DOHH2 (cell line): ENCODE data around the gene ZFAND4.

Experiments used
- H3F3A ChIP-seq: fragments of 200-600 bp; sonication (generic), shearing (Covaris generic); 2 replicates; pipeline ENCODE4 v1.6.0; 2016; ENCODE audit warnings: antibody characterized with exemption, mild to moderate bottlenecking; ENCODE audit not compliant: control insufficient read depth, insufficient read depth
- H3K27ac ChIP-seq: fragments of 200-600 bp; sonication (generic); 2 replicates; pipeline ENCODE4 v1.5.1; 2014; ENCODE audit warnings: low read depth, mild to moderate bottlenecking, low read length, moderate library complexity
- H3K27me3 ChIP-seq: fragments of 200-600 bp; sonication (generic); 2 replicates; pipeline ENCODE4 v1.6.1; 2014; ENCODE audit warnings: mild to moderate bottlenecking, low read length, mixed read lengths; ENCODE audit not compliant: control insufficient read depth
- H3K36me3 ChIP-seq: fragments of 200-600 bp; sonication (generic); 2 replicates; pipeline ENCODE4 v1.6.1; 2014; ENCODE audit warnings: mild to moderate bottlenecking, low read length, moderate library complexity, mixed read lengths; ENCODE audit not compliant: control insufficient read depth
- H3K4me1 ChIP-seq: fragments of 200-600 bp; sonication (generic); 2 replicates; pipeline ENCODE4 v1.6.1; 2014; ENCODE audit warnings: mild to moderate bottlenecking, low read length, mixed read lengths; ENCODE audit not compliant: control insufficient read depth
- H3K4me2 ChIP-seq: fragments of 200-600 bp; sonication (generic); 2 replicates; pipeline ENCODE4 v1.6.0; 2014; ENCODE audit warnings: mild to moderate bottlenecking, low read length, moderate library complexity
- H3K4me3 ChIP-seq: fragments of 200-600 bp; sonication (generic); 2 replicates; pipeline ENCODE4 v1.5.1; 2014; ENCODE audit warnings: mild to moderate bottlenecking, low read length, mixed read lengths
- H3K79me2 ChIP-seq: fragments of 200-600 bp; sonication (generic); 2 replicates; pipeline ENCODE4 v1.6.1; 2014; ENCODE audit warnings: mild to moderate bottlenecking, low read length, mixed read lengths; ENCODE audit not compliant: control insufficient read depth
- H3K9me2 ChIP-seq: fragments of 200-600 bp; sonication (generic); replicated peaks from 2 replicates; pipeline ENCODE4 v1.6.1; 2014; ENCODE audit warnings: mild to moderate bottlenecking, low read length, mixed read lengths; ENCODE audit not compliant: control insufficient read depth
- H3K9me3 ChIP-seq: fragments of 200-600 bp; sonication (generic); 2 replicates; pipeline ENCODE4 v1.6.1; 2014; ENCODE audit warnings: antibody characterized with exemption, low read length, mixed read lengths; ENCODE audit not compliant: control insufficient read depth, insufficient read depth
- H4K20me1 ChIP-seq: fragments of 200-600 bp; sonication (generic); 2 replicates; pipeline ENCODE4 v1.6.0; 2014; ENCODE audit warnings: low read depth, mild to moderate bottlenecking, antibody characterized with exemption, low read length, moderate library complexity; ENCODE audit not compliant: control insufficient read depth, insufficient read depth
- EZH2phosphoT487 ChIP-seq: fragments of 200-600 bp; sonication (generic); IDR thresholded peaks from 2 replicates; pipeline ENCODE4 v1.6.1; 2017; ENCODE audit warnings: borderline replicate concordance, mild to moderate bottlenecking, antibody characterized with exemption, low read length, moderate library complexity, mixed read lengths
- TF ChIP-seq, protein P1 (sequence below): fragments of 200-600 bp; sonication (generic); IDR thresholded peaks from one replicate; pipeline ENCODE4 v1.5.1; 2014; ENCODE audit warnings: antibody characterized with exemption, mild to moderate bottlenecking, low read depth, low read length; ENCODE audit not compliant: poor library complexity, severe bottlenecking

ZFAND4 gene

DNA sequence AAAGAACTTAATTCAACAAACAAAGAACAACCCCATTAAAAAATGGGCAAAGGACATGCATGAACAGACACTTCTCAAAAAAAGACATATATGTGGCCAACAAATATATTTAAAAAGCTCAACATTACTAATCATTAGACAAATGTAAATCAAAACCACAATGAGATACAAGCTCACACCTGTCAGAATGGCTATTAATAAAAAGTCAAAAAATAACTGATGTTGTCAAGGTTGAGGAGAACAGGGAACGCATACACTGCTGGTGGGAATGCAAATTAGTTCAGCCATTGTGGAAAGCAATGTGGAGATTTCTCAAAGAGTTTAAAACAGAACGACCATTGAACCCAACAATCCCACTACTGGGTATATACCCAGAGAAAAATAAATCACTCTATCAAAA is 19.1 kb downstream of the ZFAND4 start:
- Histone ChIP-seq H4K20me1 (no peaks in the 10 kb centered on the region), H3K36me3 (peaks cover 81% of the 10 kb centered on the region), H3K9me3 (no peaks in the 10 kb centered on the region), H3F3A (peaks cover 38% of the 10 kb centered on the region), H3K27me3 (no peaks in the 10 kb centered on the region), H3K4me3 (peak overlapping the region; percentile 72), H3K27ac (peak overlapping the region; percentile 97), H3K79me2 (peaks cover 96% of the 10 kb centered on the region), H3K4me1 (peaks cover 80% of the 10 kb centered on the region), H3K9me2 (no peaks in the 10 kb centered on the region), H3K4me2 (peak overlapping the region; percentile 89)
- TF ChIP-seq, protein P1, sequence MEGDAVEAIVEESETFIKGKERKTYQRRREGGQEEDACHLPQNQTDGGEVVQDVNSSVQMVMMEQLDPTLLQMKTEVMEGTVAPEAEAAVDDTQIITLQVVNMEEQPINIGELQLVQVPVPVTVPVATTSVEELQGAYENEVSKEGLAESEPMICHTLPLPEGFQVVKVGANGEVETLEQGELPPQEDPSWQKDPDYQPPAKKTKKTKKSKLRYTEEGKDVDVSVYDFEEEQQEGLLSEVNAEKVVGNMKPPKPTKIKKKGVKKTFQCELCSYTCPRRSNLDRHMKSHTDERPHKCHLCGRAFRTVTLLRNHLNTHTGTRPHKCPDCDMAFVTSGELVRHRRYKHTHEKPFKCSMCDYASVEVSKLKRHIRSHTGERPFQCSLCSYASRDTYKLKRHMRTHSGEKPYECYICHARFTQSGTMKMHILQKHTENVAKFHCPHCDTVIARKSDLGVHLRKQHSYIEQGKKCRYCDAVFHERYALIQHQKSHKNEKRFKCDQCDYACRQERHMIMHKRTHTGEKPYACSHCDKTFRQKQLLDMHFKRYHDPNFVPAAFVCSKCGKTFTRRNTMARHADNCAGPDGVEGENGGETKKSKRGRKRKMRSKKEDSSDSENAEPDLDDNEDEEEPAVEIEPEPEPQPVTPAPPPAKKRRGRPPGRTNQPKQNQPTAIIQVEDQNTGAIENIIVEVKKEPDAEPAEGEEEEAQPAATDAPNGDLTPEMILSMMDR, result no peak
- TF ChIP-seq EZH2phosphoT487, result no peak

DNA sequence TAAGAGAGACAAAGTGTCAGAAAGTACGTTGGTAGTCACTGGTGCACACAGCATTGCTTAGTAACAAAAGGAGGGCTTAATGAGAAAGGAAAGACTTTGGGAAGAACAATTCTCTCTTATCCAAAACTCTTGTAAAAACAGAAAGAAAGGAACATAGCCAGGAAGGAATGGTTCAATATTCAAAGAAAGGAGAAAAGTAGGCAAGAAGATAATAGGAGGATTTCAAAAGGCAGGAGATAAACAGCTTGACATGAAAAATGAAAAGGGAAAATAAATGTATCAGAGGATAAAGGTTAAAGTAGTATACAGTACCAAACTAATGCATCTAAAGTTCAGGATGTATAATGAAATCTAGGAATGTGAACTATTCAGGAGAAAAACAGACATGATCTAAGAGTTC is 20.1 kb downstream of the ZFAND4 start:
- Histone ChIP-seq H3K36me3 (peaks cover 82% of the 10 kb centered on the region), H4K20me1 (no peaks in the 10 kb centered on the region), H3K9me2 (no peaks in the 10 kb centered on the region), H3K9me3 (no peaks in the 10 kb centered on the region), H3F3A (peaks cover 29% of the 10 kb centered on the region), H3K4me1 (peaks cover 73% of the 10 kb centered on the region), H3K4me3 (peak overlapping the region; percentile 72), H3K27ac (peak overlapping the region; percentile 97), H3K4me2 (peak overlapping the region; percentile 89), H3K79me2 (peaks cover 96% of the 10 kb centered on the region), H3K27me3 (no peaks in the 10 kb centered on the region)
- TF ChIP-seq EZH2phosphoT487, result no peak
- TF ChIP-seq, protein P1, result no peak

DNA sequence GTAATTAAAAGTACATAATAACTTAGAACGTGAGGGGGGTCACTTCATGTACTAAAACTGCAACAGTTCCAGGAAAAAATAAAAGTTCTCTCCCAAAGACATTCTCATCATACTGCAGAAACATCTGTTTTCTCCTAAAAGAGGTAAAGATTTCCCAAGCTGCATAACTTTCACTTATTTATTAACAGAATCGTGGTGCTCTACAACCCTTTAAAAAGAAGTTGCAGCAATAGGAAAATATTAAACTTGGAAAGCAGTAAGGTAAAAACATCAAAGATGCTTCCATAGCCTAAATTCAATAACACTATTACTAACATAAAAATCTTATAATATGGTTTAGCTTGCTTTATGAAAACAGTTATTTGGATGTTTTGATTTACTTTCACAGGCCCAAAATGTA is 23.3 kb downstream of the ZFAND4 start:
- no peak overlapping the region for H3K4me3 ChIP-seq
- H3K36me3 ChIP-seq, result peaks cover 87% of the 10 kb centered on the region
- peaks cover 41% of the 10 kb centered on the region for H3K4me1 ChIP-seq
- no peaks in the 10 kb centered on the region for H4K20me1 ChIP-seq
- no peaks in the 10 kb centered on the region for H3K27me3 ChIP-seq
- TF ChIP-seq, protein P1, result no peak
- TF ChIP-seq EZH2phosphoT487, result no peak
- H3F3A ChIP-seq, result peaks cover 12% of the 10 kb centered on the region
- H3K9me3 ChIP-seq, result no peaks in the 10 kb centered on the region
- no peak overlapping the region for H3K4me2 ChIP-seq
- peaks cover 96% of the 10 kb centered on the region for H3K79me2 ChIP-seq
- no peak overlapping the region for H3K27ac ChIP-seq
- no peaks in the 10 kb centered on the region for H3K9me2 ChIP-seq
